Neural cell (in vitro differentiated cells): Measurements from ENCODE around the gene PLBD1. TPM values are rescaled to one million over a fixed set of nuclear protein-coding genes. Genes with fewer than 3 reads are reported as not detected.

ENCODE experiments used
- H2AFZ ChIP-seq: fragments of 200-600, 300-800 bp; sonication (generic), shearing (Covaris generic); 2 replicates; pipeline ENCODE4 v1.6.0; 2014; ENCODE audit warnings: low read depth, mild to moderate bottlenecking, antibody characterized with exemption, low read length, moderate library complexity
- H3F3A ChIP-seq: fragments of 200-600 bp; shearing (Covaris generic); 2 replicates; pipeline ENCODE4 v1.6.1; 2016; ENCODE audit warnings: mild to moderate bottlenecking, moderate library complexity, mixed read lengths, antibody characterized with exemption, low read length; ENCODE audit not compliant: insufficient read depth, poor library complexity, severe bottlenecking
- H3K27ac ChIP-seq: fragments of 200-600, 300-800 bp; sonication (generic), shearing (Covaris generic); 2 replicates; pipeline ENCODE4 v1.5.1; 2014; ENCODE audit warnings: mild to moderate bottlenecking, low read length, moderate library complexity
- H3K27me3 ChIP-seq: fragments of 300-800, 200-600 bp; sonication (generic), shearing (Covaris generic); 2 replicates; pipeline ENCODE4 v1.6.0; 2014; ENCODE audit warnings: mild to moderate bottlenecking, low read depth, low read length, moderate library complexity; ENCODE audit not compliant: insufficient read depth
- H3K36me3 ChIP-seq: fragments of 300-800, 200-600 bp; sonication (generic), shearing (Covaris generic); 2 replicates; pipeline ENCODE4 v1.5.1; 2014; ENCODE audit warnings: mild to moderate bottlenecking, antibody characterized with exemption, low read length, moderate library complexity; ENCODE audit not compliant: insufficient read depth
- H3K4me2 ChIP-seq: fragments of 300-800, 200-600 bp; sonication (generic), shearing (Covaris generic); 2 replicates; pipeline ENCODE4 v1.6.0; 2014; ENCODE audit warnings: mild to moderate bottlenecking, low read length
- H3K4me3 ChIP-seq: fragments of 300-800, 200-600 bp; sonication (generic), shearing (Covaris generic); 2 replicates; pipeline ENCODE4 v1.5.1; 2014; ENCODE audit warnings: mild to moderate bottlenecking, low read length, moderate library complexity
- H3K79me2 ChIP-seq: fragments of 200-600 bp; shearing (Covaris generic); replicated peaks from 2 replicates; pipeline ENCODE4 v1.6.0; 2014; ENCODE audit warnings: mild to moderate bottlenecking, low read length, moderate library complexity; ENCODE audit not compliant: insufficient read depth
- H3K9ac ChIP-seq: fragments of 300-800, 200-600 bp; sonication (generic), shearing (Covaris generic); 2 replicates; pipeline ENCODE4 v1.6.1; 2016; ENCODE audit warnings: mild to moderate bottlenecking, low read length, mixed read lengths
- H3K9me2 ChIP-seq: fragments of 200-600 bp; shearing (Covaris generic); 2 replicates; pipeline ENCODE4 v1.6.1; 2016; ENCODE audit warnings: mild to moderate bottlenecking, low read length, mixed read lengths; ENCODE audit not compliant: insufficient read depth
- H3K9me3 ChIP-seq: fragments of 200-600, 300-800 bp; sonication (generic), shearing (Covaris generic); 2 replicates; pipeline ENCODE4 v1.6.1; 2016; ENCODE audit warnings: mild to moderate bottlenecking, mixed run types, low read length, moderate library complexity, mixed read lengths
- H4K20me1 ChIP-seq: fragments of 200-600 bp; shearing (Covaris generic); 2 replicates; pipeline ENCODE4 v1.6.1; 2016; ENCODE audit warnings: mild to moderate bottlenecking, mixed run types; ENCODE audit not compliant: insufficient read depth
- CTCF ChIP-seq: fragments of 450-650 bp; IDR thresholded peaks from 2 replicates; pipeline ENCODE4 v1.5.1; 2014; ENCODE audit warnings: antibody characterized with exemption, mild to moderate bottlenecking, moderate library complexity; ENCODE audit not compliant: poor library complexity, severe bottlenecking
- EP300 ChIP-seq: fragments of 450-650 bp; conservative IDR thresholded peaks from 2 replicates; pipeline ENCODE4 v1.6.1; 2014; ENCODE audit warnings: antibody characterized with exemption, mild to moderate bottlenecking, moderate library complexity; ENCODE audit not compliant: poor library complexity, severe bottlenecking
- EZH2 ChIP-seq: fragments of 200-600, 300-800 bp; shearing (Covaris generic), sonication (generic); IDR thresholded peaks from 2 replicates; pipeline ENCODE4 v1.6.1; 2014; ENCODE audit warnings: antibody characterized with exemption, low read length, borderline replicate concordance, mild to moderate bottlenecking; ENCODE audit not compliant: insufficient read depth, poor library complexity, severe bottlenecking
- POLR2AphosphoS5 ChIP-seq: IDR thresholded peaks from 2 replicates; pipeline ENCODE4 v1.6.1; 2012
- RAD21 ChIP-seq: fragments of 450-650 bp; conservative IDR thresholded peaks from 2 replicates; pipeline ENCODE4 v1.6.1; 2014; ENCODE audit warnings: antibody characterized with exemption, mild to moderate bottlenecking, moderate library complexity
- REST ChIP-seq: IDR thresholded peaks from 2 replicates; pipeline ENCODE4 v1.6.1; 2012; ENCODE audit warnings: borderline replicate concordance
- SMC3 ChIP-seq: fragments of 450-650 bp; conservative IDR thresholded peaks from 2 replicates; pipeline ENCODE4 v1.6.1; 2014; ENCODE audit warnings: antibody characterized with exemption, mild to moderate bottlenecking, moderate library complexity; ENCODE audit not compliant: poor library complexity
- TAF1 ChIP-seq: IDR thresholded peaks from 2 replicates; pipeline ENCODE4 v1.6.1; 2012; ENCODE audit warnings: low read depth
- polyA plus RNA-seq: library from polyadenylated mRNA; depleted of rRNA; stranded (reverse); fragments of >200 nt; gene quantifications from 2 replicates; pipeline ENCODE4 v1.2.3, GENCODE V29; 2014

PLBD1 gene
- polyA plus RNA-seq, 1 donor from 2014 or later, result not detected

- no peaks in the 10 kb centered on the region for H3K9me2 ChIP-seq
- peaks cover 25% of the 10 kb centered on the region for H3K79me2 ChIP-seq
- no peaks in the 10 kb centered on the region for H3K9me3 ChIP-seq
- H2AFZ ChIP-seq, result no peak overlapping the region
- no peak overlapping the region for H3K27ac ChIP-seq
- H3K27me3 ChIP-seq, result no peaks in the 10 kb centered on the region
- H3K36me3 ChIP-seq, result peaks cover 32% of the 10 kb centered on the region
- H3K9ac ChIP-seq, result no peak overlapping the region
- no peak overlapping the region for H3K4me3 ChIP-seq
- TF ChIP-seq TAF1, result no peak
- H3F3A ChIP-seq, result no peaks in the 10 kb centered on the region
- H4K20me1 ChIP-seq, result no peaks in the 10 kb centered on the region
- H3K4me2 ChIP-seq, result no peak overlapping the region
Observed at GRCh38 chr12:14471497-14471896, 96.2 kb downstream of the PLBD1 start.

- no peaks in the 10 kb centered on the region for H3F3A ChIP-seq
- no peak overlapping the region for H3K4me2 ChIP-seq
- no peak overlapping the region for H3K9ac ChIP-seq
- H3K4me3 ChIP-seq, result no peak overlapping the region
- no peaks in the 10 kb centered on the region for H3K9me2 ChIP-seq
- H4K20me1 ChIP-seq, result no peaks in the 10 kb centered on the region
- peaks cover 19% of the 10 kb centered on the region for H3K36me3 ChIP-seq
- H3K27me3 ChIP-seq, result no peaks in the 10 kb centered on the region
- TF ChIP-seq REST (no peak), POLR2AphosphoS5 (no peak), EZH2 (no peak), CTCF (no peak), RAD21 (no peak), SMC3 (no peak), EP300 (no peak)
- no peak overlapping the region for H3K27ac ChIP-seq
- H2AFZ ChIP-seq, result no peak overlapping the region
- H3K9me3 ChIP-seq, result no peaks in the 10 kb centered on the region
- H3K79me2 ChIP-seq, result peaks cover 14% of the 10 kb centered on the region
Observed at GRCh38 chr12:14460212-14460841, 107.4 kb downstream of the PLBD1 start.
